GM12873 (cell line): Measurements from ENCODE around the gene AP4B1.

Experiments used
- TF ChIP-seq, protein P1 (sequence below): IDR thresholded peaks from 2 replicates; pipeline ENCODE4 v1.5.1; 2012; ENCODE audit warnings: low read depth, mild to moderate bottlenecking, moderate library complexity, low read length, control low read depth; ENCODE audit not compliant: insufficient read depth; ENCODE audit errors: missing control alignments

Gene AP4B1

DNA sequence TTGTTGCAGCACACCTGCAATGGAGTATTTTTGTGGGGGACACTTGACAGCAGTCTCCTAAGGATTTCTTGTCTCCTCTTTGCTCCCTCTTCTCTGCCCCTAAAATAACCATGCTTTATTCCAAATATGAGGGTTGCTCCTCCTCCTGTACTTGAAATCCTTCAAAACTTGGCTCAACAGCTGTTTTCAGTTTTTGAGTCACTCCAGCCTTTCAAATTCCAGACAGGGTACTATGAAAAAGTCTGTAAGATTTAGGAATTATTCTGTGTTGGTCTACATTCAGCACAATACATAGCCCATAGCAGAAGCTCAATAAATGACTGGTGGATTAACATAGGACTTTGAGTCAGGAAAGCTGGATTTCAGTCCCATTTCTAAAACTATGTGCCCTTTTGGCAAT lies 5.5 kb downstream of the AP4B1 start:
- TF ChIP-seq, protein P1, sequence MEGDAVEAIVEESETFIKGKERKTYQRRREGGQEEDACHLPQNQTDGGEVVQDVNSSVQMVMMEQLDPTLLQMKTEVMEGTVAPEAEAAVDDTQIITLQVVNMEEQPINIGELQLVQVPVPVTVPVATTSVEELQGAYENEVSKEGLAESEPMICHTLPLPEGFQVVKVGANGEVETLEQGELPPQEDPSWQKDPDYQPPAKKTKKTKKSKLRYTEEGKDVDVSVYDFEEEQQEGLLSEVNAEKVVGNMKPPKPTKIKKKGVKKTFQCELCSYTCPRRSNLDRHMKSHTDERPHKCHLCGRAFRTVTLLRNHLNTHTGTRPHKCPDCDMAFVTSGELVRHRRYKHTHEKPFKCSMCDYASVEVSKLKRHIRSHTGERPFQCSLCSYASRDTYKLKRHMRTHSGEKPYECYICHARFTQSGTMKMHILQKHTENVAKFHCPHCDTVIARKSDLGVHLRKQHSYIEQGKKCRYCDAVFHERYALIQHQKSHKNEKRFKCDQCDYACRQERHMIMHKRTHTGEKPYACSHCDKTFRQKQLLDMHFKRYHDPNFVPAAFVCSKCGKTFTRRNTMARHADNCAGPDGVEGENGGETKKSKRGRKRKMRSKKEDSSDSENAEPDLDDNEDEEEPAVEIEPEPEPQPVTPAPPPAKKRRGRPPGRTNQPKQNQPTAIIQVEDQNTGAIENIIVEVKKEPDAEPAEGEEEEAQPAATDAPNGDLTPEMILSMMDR, result no peak

DNA sequence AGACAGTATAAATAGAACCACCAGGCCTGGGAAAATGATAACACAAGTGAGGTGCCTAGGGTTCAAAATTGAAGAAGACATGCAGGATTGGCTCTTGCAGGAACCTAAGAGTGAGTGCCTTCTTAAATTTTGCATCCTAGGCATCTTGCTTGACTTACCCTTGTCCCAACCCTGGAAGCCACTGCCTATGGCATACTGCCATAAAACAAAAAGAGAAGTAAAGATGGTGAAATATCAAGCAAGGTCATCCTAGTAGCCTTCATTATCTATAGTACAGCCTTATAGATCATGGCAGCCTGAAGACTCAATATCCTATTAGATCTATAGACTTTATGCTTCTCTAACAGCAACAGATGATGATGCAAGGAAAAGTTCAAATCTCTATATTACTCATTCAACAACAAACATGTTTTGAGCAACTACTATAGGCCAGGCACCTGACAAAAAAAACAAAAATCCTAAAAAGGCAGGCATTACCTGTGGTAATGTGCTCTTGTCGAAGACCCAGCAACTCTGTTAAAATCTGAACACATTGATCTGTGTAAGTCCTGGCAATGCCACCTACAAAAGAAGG lies 6.3 kb downstream of the AP4B1 start:
- TF ChIP-seq, protein P1, result no peak

DNA sequence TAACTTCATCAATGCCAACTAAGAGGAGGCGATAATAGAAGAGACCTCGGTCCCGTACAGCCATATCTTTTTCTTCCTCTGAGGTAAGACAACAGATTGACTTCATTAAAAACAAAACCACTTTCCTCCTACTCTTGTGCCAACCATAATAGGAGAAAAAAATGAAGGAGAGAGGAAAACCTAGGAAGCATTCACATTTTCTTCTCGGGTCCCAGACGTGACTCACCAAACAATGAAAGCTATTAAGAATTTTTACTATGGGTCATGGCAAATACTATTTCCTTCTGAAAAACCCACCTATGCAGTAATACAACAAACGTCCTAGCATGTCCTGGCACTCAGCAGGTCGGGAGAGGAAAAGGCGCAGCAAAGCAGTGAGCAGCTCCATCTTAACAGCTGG lies 8.6 kb downstream of the AP4B1 start:
- TF ChIP-seq, protein P1, result no peak

DNA sequence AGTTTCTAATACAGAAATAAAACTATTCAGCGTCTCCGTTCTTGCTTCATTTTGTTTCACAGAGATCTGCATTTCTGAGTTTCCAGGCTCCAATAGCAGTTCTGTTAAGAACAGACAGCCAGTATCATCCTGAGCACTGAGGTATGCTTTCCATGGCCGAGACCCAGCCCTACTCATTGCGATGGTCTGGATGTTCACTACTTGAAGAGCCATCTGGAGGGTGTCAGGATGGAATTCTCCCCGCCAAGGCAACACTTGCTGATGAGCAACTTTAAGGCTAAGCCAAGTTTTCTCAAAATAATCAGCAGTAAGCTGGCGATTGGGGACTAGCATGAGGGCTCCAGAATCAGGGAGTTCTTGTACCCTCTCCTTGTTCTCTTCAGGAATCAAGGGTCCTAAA lies 9.5 kb downstream of the AP4B1 start:
- TF ChIP-seq, protein P1, result no peak

DNA sequence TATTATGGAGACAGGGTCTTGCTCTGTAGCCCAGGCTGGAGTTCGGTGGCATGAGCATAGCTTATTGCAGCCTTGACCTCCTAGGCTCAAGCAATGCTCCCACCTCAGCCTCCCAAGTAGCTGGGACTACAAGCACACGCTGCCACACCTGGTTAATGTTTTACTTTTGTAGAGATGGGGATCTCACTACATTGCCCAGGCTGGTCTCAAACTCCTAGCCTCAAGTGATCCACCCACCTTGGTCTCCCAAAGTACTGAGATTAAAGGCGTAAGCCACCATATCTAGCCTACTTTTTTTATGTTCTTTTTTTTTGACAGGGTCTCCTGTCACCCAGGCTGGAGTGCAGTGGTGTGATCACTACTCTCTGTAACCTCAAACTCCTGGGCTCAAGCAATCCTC lies 11.3 kb downstream of the AP4B1 start:
- TF ChIP-seq, protein P1, result no peak

DNA sequence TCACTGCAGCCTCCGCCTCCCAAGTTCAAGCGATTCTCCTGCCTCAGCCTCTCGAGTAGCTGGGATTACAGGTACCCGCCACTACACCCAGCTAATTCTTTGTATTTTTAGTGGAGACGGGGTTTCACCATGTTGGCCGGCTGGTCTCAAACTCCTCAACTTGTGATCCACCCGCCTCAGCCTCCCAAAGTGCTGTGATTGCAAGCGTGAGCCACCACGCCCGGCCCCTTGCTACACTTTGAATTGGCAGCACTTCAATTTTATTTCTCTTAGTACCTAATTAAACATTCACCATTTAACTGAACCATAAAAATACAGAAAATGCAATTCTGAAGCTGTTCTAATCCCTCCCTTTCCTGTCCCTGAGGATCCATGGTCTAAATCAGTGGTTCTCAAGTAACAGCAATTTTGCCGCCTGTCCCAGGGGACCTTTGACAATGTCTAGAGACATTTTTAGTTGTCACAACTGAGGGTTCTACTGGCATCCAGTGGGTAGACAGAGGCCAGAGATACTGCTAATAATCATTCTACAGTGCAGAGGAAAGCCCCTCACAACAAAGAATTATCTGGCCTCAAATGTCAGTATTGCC lies 12.9 kb downstream of the AP4B1 start:
- TF ChIP-seq, protein P1, result no peak

DNA sequence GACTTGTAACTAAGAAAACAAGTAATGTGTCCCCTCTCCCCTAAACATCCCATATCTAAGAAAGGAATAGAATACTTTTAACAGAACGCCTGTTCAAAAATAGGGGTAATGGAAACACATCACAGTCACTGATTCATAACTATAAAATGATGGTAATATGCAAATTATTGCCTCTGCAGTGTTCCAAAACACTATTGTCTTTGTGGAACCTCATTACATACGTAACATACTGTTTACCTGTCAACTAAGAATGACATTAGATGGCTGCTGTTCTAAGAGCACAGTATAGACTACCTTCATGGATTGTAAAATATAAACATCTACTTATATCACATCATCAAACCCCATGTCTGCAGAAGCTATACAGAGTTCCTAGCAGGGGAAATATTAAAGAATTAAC lies 13.8 kb downstream of the AP4B1 start:
- TF ChIP-seq, protein P1, result no peak
